Activated CD8-positive, alpha-beta memory T cell treated with anti-CD3 and anti-CD28 coated beads, Interleukin-2, amount 50 U/mL, for 4 hours (primary cell): ENCODE results near the gene YIPF2.

Experiments used
- DNase-seq: peaks from one replicate; pipeline ENCODE4 v3.0.0-alpha.2; 2020

YIPF2 gene

DNA sequence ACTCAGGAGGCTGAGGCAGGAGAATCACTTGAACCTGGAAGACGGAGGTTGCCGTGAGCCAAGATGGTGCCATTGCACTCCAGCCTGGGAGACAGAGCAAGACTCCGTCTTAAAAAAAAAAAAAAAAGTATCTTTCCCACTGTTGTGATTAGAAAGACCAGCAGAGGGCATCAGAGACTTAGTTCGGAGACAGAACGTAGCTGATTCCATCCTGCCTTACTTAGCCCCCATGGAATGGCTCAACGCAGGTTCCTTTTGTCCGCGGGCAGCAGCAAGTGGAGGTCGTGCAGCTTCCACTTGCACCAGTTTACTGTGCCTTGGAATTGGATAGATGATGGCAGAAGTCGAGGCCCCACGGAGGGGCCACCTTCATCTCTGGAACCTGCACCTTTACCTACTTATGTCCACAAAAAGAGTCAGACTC lies 8.2 kb upstream of the YIPF2 start:
- no peak for DNase-seq

DNA sequence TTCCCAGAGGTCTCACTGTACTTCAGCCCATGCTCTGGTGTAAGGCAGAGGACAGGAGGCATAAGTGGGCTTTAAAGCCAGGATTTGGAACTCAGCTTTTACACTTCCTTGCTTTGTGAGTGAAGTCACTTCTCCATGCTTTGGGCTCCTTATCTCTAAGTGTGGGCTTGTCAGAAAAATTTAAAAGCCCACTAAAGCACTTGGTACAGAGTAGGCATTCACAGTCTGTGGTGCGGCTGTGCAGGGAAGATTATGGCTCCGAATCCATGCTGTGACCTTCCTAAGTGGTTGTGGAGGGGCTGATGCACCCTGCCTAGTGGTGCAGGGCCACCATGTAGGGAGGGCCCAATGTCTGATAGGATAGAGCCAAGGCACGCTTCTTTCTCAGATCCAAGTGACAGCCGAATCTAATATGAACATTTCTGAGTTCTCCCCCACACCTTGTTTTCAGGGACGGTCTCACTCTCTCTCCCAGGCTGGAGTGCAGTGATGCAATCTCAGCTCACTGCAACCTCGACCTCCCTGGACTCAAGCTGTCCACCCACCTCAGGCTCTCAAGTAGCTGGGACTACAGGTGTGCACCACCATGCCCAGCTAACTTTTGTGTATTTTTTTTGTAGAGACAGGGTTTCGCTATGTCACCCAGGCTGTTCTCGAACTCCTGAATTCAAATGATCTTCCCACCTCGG lies 7.1 kb upstream of the YIPF2 start:
- DNase-seq = no peak

GRCh38 chr19:10929402-10929794 lies 959 bp upstream of the YIPF2 start:
- DNase-seq = peak; percentile 16

DNA sequence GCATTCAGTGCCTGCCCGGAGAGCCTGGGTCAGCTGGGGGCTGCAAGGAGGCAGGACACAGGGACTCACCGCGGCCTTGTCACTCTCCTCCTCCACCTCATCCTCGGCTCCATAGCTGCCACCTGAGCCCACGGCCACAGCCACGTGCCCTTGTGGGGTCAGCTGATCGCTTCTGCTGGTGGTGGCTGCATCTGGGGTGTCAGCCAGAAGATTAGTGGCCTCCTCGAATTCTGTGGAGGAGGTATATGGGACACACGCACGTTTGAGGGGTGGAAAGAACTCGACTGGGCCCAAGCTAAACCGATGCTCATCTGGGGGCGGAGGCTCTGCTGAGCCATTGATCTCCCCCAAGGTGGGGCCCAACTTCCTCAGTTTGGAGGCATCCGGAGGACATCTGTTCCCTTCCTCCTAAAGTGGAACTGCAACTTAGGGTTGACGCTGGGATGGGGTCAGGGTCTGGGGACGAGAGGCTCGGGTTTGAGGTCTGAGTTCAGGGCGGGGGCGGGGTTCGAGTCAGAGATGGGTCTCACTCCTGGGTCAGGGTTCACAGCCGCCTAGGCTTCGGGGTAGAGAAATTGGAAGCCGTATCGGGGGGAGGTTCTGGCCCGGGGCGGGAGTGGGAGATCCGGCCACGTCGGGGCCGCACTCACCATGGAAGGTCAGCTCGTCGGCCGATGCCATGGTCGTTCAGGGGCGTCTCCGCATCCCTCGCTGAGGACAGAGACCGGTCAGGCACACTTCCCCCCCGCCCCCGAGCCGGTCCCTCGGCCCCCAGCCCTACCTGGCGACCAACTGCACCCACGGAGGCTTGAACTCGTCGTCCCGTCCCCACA lies 493 bp downstream of the YIPF2 start:
- DNase-seq = no peak

- no peak for DNase-seq
Measured at GRCh38 chr19:10924597-10924996, 3.8 kb downstream of the YIPF2 start.

DNA sequence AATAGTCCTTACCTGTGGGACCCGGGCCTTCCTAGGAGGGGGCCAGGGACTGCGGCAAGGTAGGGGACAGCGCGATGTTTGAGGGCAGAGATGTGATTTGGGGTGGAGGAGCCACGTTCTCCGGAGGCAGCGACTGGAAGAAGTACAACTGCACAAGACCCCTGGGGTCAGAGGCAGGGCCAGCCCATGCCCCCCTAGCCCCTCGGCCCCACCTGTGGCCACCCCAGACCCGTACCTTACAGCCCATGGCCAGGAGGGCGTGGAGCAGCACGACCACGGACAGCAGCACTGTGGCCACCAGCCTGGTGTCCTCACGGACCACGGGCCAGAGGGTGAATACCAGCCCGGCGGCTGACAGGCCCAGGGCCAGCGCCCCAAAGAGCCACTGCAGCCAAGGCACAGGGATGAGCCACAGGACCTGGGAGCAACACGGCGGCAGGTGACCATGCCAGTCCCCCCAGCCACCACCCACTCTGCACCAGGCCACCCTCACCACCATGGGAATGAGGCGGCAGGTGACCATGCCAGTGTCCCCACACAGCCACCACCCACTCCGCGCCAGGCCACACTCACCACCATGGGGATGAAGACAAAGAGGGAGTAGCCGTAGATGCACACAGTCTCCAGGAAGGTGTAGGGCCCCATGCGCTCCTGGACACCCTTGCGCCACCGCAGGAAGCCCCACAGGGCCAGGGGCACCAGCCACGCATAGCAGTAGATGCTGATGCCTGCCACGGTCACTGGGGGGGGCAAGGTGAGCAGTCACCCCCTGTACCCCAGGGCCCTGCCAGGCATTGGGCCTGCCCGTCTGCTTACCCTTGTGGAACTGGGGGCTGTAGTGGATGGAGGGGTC lies 5.0 kb downstream of the YIPF2 start:
- peak; percentile 15 for DNase-seq

GRCh38 chr19:10922638-10923014 lies 5.8 kb downstream of the YIPF2 start:
- no peak for DNase-seq

GRCh38 chr19:10921910-10922637 lies 6.4 kb downstream of the YIPF2 start:
- DNase-seq = no peak

GRCh38 chr19:10921199-10921909 lies 7.1 kb downstream of the YIPF2 start:
- no peak for DNase-seq

GRCh38 chr19:10920781-10921180 lies 7.7 kb downstream of the YIPF2 start:
- DNase-seq = no peak

DNA sequence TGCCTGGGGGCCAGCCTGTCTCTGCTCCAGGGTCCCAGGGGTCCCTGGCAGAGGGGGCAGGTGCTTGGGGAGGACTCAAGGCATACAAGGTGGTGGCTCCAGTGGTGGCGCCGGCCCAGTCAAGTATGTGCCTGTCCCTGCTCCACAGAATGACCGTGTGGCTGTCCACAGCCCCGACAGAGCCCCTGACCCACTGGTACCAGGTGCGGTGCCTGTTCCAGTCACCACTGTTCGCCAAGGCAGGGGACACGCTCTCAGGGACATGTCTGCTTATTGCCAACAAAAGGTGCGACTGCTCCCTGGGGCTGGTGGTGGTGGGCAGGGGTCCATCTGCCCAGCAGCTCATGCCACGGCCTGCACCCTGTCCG lies 8.2 kb downstream of the YIPF2 start:
- no peak for DNase-seq

DNA sequence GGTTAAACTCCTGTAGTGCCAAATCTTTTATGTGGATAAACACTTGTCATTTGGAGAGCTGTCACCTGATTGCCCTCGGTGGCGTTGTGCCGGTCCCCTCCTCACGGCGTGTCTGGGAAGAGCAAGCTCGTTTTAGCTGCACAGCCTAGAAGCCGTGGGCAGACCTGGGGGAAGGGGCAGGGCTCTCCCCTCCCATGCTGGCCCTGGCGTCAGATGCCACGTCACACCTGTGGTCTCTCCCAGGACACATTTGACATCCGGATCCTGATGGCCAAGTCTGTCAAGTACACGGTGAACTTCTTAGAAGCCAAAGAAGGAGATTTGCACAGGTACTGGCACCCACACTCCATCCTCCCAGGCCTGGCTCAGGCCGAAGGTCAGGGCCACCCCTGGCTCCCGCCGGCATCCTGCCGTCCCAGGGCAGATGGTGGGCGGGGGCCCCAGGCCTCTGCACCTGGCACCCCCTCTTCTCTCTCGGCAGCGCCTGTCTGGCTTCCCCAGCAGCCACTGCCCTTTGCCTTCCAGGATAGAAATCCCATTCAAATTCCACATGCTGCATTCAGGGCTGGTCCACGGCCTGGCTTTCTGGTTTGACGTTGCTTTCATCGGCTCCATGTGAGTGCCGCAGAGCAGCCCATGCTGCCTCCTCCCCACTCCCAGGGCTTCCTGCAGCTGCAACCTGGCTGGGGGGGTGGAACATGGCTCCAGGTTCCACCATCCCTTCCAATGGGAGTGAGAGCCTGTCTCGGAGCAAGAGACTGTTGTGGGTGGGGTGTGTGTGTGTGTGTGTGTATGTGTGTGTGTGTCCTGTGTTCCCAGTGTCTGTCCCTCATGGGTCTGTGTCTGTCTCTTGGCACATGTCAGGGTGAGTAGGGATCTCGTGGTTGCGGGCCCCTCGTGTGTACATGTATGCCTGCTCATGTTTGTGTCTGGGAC lies 8.8 kb downstream of the YIPF2 start:
- DNase-seq = no peak

- DNase-seq = no peak
Measured at GRCh38 chr19:10918359-10918758, 10.1 kb downstream of the YIPF2 start.

DNA sequence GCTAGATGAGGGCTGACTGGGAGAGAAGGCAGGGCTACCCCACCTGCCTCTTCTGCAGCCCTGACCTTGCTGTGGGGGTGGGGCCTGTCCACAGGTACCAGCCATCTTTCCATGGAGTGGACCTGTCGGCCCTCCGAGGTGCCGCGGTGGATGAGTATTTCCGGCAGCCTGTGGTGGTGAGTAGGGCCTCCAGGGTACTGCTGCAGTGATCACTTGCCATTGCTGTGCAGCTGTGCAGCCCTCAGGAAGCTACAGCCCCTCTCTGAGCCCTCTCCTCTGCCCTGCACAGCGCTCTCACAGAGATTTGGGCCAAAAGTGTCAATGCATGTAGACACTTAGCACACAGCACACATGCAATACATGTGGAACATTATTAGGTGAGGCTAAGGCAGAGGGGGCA lies 11.8 kb downstream of the YIPF2 start:
- no peak for DNase-seq

DNA sequence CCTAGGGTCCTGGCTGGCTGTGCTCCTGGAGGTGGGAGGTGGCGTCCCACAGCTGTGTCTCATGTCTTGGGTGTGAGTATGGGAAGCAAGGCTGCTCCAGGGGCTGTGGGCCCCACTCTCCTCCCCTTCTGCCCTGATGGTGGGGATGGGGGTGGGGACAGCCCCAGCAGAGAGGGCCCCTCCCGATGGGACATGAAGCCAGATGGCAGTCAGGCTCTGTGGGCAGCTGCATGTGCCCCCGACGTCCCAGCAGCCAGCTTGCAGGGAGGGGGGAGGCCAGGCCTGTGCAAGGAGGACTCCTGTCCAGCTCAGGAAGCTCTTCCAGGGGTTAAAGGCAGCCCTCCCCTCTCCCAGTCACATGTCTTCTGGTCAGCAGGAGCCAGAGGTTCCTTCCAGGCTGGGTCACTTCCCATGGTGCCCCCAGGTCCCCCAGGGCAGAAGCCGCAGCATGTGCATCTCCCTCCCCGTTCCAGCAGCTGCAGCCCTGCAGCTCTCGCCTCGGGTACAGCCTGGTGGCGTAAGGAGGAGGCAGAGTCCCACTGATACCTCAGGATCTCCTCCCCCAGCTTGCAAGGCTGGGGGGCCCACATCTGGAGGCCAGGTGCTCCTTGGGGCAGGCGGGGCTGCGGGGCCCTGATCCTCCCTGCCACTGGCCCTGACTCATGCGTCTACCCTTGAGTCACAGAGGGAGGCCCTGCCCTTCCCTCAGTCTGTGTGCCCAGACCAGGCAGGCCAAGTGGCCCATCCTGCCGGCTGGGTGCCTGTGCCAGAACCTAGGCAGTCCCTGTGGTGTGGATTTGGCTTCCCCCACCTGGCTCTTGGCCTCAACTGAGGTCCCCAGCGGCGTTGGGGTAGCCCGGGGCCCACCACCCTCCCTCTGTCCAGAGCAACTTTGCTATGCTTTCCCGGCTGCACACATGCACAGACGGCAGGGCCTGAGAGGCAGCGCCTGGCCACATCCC lies 13.0 kb downstream of the YIPF2 start:
- DNase-seq = no peak

DNA sequence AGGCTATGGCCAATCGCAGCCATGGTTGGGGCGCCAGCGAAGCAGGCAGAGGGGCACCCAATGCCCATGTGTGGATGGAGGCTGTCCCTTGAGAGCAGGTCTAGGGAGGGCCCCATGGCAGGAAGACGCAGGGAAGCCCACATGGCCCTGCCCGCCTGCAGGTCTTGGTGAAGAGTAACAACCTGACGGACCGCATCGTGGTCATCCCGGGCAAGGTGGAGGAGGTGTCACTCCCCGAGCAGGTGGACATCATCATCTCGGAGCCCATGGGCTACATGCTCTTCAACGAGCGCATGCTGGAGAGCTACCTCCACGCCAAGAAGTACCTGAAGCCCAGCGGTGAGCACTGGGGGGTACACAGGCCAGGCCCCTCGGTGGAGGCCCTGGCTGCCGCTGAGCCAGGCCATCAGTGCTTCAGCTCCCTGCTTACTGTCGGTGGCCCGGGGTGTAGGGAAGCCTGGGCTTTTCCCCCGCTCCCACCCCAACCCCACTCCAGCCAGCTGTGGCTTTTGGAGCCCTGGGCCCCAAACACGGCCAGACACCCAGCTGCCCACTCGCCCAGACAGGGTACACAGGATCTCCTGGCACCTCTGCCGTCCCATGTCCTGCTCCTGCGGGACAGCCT lies 14.6 kb downstream of the YIPF2 start:
- no peak for DNase-seq

- DNase-seq = no peak
Measured at GRCh38 chr19:10912619-10913018, 15.8 kb downstream of the YIPF2 start.

GRCh38 chr19:10911579-10912363 lies 16.7 kb downstream of the YIPF2 start:
- no peak for DNase-seq
